GM19351 (cell line): ENCODE results near the gene SLC26A11.

Experiments
- ATAC-seq: cut with Tn5 transposase; IDR thresholded peaks from one replicate; pipeline ENCODE4 v1.9.1; 2021; ENCODE audit warnings: mild to moderate bottlenecking, moderate library complexity; ENCODE audit not compliant: unreplicated experiment

Gene SLC26A11

DNA sequence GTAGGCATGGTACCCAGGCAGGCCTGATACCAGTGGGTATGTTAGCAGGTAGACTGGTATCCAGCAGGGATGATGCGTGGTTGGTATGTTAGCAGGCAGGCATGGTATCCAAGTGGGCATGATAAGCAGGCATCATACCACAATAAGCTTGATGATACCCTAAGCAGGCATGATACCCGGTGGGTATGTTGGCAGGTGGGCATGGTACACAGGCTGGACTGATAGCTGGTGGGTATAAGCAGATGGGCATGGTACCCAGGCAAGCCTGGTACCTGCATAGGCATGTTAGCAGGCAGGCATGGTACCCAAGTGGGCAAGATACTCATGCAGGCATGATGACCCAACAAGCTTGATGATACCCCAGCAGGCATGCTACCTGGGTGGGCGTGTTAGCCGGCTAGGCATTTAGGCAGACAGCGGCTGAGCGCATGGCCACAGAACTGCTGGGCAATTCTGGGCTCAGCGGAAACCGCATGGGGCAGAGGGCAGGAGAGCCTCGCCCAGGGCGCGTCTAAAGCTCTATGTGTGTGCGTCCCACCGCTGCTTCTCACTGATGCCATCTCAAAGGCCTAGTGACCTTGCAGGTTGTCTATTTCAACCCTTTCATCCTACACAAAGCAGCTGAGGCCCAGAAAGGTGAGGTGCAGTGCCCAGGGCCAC is 2.4 kb upstream of the SLC26A11 start:
- ATAC-seq: no peak

DNA sequence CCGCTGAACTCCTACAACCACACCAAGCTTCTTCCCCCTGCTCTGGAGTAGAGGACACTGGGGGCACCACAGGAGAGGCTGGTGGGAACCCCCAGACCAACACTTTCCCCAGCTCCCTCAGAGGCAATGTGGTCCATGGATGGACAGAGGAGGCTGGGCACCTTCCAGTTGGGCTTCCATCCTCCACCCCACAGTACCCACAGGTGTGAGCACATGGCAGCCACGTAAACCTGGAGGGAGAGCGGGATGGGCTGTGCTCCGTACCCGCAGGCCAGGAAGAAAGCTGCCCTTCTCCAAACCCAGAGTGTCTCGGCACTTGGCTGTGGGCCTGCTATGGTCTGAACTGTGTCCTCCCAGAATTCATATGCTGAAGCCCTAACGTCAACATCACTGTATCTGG is 1.8 kb upstream of the SLC26A11 start:
- ATAC-seq: no peak

DNA sequence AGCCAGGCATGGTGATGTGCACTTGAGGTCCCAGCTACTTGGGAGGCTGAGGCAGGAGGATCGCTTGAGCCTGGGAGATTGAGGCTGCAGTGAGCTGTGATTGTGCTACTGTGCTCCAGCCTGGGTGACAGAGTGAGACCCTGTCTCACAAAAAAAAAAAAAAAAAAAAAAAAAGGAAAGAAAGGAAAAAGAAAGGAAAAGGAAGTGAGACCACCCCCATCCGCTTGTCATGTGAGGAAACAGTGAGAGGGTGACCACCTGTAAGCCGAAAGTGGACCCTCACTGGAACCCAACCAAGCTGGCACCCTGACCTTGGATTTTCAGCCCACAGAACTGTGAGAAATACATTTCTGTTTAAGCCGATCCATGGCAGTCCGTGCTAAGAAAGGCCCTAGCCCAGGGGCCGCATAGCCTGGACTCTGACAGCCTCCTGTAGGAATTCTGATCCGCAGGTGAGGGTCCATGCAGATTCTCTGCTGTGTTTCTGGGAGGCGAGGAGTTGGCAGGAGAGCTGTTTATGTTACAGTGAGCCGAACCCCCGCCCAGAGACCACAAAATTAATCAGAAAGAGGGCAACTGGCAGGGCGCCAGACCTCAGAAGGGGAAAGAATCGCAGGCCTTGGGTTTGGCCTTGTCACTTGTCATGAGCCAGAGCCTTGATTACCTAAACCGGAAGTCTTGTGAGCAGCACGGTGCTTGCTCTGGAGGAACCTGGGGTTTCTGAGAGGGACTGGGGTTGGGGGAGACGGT is 1.0 kb upstream of the SLC26A11 start:
- peak; percentile 76 for ATAC-seq

DNA sequence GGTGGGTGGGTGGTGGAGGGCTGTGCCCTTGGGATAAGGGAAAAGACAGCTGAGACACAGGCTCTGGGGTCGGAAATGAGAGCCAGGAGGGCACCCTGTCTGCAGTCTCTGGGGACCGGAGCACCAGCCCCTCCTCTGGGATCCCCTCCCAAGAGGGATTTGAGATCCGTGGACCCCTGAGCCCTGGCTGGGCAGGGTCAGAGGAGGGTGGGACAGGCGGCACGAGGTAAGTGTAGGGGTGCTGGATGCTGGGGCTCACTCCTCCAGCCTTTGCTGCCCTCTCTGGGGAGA is 519 bp upstream of the SLC26A11 start:
- peak; percentile 7 for ATAC-seq

DNA sequence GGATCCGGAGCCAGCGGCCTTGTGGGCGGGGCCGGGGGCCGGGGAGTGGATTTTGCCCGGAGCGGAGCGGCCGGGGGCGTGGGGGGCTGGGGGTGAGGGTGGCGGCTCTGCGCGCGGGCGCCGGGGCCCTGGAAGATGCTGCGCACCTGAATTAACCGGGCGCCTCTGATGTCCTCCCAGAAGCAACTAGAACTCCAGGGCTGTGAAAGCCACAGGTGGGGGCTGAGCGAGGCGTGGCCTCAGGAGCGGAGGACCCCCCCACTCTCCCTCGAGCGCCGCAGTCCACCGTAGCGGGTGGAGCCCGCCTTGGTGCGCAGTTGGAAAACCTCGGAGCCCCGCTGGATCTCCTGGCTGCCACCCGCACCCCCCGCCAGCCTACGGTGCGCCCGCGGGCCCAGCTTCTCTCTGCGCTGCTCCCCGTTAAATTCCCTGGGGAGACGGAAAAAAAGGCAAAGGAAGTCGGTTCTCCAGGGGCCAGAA is 549 bp downstream of the SLC26A11 start:
- no peak for ATAC-seq

DNA sequence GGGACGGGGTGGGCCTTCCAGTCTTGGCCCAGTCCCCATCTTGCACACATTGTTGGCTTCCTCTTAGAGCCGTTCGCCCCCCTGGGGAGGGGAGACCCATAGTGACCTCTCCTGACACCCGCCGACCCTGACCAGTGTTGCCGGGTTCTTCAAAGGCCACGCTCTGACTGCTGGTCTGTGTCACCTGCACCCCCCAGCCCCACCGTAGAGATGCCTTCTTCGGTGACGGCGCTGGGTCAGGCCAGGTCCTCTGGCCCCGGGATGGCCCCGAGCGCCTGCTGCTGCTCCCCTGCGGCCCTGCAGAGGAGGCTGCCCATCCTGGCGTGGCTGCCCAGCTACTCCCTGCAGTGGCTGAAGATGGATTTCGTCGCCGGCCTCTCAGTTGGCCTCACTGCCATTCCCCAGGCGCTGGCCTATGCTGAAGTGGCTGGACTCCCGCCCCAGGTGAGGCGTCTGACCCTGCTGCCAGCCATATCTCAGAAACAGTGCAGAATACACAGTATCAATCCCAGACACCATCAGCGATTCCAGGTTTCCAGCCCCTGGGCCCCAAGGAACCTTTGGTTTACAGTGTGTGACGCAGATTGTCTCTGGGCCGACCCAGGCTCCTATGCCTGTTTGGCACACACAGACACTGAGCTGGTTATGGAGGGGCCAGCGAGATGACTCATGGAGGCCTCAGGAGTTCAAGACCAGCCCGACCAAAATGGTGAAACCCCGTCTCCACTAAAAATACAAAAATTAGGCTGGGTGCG is 1.3 kb downstream of the SLC26A11 start:
- ATAC-seq: no peak

DNA sequence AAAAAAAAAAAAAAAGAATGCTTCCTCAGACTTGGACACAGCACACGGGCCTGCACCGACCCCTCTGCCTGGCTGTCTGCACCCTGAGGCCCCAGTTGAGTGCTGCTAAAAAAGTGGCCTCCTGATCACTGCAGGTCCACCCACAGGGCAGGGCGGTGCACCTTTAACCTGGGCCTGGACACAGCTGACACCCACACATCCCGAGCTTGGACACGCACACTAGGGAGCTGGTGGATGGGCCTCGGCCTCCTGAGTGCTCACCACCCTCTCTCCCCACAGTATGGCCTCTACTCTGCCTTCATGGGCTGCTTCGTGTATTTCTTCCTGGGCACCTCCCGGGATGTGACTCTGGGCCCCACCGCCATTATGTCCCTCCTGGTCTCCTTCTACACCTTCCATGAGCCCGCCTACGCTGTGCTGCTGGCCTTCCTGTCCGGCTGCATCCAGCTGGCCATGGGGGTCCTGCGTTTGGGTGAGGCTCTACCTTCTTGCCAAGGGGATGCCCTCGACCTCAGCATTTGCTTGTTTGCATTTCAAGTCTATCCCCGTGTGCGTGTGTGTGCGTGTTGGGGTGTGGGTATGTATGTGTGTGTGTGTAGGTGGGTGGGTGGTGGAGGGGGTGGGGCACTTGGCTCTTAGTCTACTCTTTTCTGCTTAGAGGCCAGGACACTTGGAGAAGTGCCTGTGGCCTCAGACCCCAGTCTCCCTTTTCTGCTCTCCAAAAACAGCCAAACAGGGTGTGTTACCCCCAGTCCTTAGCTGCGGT is 2.3 kb downstream of the SLC26A11 start:
- no peak for ATAC-seq

DNA sequence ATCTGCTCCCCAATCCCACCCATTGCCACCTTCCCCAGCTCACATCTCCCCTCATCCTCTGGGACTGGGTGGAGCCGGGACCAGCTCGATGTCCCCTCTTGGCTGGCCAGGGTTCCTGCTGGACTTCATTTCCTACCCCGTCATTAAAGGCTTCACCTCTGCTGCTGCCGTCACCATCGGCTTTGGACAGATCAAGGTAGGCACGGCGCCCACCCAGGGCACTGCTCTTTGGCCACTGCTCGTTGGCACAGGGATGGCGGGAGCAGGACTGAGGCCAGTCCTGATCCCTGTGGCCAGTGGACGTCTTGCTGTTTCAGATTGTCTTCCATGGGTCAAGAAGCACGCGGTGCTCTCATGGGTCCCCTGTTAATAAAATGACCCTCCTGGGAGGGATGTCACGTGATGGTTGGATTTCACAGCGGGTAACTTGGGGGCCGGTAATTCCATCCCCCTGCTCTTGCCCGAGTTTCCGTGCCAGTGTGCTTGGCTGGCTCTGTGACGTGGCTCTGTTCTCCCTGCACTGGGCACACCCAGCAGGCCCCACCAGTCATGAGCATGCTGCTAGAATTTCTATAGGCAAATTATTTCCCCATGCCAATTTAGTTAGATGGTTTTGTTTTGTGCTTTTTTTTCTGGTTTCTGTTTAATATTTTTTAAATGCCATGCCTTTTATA is 3.1 kb downstream of the SLC26A11 start:
- ATAC-seq: no peak

DNA sequence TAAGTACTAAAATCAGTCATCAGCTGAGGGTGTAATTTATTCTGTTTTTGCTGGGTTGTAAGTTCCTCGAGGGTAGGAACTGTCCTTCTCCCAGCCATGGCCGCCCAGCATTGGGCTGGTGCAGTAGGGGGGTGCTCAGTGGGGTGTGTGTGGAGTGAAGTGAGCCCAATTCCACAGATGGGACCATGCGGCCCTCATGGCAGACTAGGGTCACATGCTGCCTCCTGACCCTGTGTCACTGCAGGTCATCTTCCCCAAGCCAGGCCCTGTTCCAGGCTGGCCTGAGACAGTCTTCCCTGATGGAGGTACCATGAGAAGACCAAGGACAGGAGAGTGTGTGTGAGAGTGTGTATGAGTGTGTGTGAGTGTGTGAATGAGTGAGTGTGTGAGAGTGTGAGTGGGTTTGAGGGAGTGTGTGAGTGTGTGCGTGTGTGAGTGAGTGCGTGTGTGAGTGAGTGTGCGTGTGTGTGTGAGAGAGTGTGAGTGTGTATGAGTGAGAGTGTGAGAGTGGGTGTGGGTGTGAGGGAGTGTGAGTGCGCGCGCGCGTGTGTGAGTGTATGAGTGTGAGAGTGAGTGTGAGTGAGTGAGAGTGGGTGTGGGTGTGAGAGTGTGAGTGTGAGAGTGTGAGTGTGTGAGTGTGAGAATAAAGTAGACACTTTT is 3.7 kb downstream of the SLC26A11 start:
- ATAC-seq: no peak

DNA sequence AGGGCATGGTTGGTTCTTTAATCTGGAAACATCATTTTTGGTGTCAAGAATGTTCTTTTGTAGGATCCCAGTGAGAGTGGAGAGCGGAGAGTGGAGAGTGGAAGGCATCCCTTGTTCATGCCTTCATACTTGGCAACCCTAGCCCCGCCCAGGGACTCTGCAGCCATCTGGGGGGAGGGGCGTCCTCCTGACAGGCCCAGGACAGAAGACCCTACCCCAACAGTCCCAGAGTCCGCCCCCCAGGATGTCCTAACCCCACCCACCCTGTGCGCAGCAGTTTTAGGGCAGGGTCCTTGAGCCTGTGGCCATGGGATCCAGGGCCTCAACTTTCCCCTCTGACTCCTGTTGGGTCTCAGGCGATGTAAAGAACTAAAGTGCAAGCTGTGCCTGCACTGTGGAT is 4.5 kb downstream of the SLC26A11 start:
- no peak for ATAC-seq

DNA sequence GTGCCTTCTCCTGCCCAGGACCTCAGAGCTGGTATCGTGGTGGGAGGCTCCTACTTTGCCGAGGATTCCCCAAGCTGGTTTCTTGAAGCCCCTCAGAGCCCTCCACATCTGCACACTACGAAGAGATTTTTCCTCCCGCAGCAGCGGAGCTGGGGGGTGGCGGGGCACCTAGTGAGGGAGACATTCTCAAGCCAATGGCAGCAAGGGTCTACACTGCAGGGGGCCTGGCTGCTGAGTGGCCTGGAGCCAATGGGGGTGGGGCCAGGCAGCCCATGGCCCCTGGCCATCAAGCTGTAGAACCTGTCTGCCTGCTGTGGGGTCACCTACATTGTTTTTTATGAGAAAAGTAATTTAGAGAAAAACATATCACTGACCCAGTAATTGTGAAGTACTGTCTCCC is 5.0 kb downstream of the SLC26A11 start:
- ATAC-seq: no peak

DNA sequence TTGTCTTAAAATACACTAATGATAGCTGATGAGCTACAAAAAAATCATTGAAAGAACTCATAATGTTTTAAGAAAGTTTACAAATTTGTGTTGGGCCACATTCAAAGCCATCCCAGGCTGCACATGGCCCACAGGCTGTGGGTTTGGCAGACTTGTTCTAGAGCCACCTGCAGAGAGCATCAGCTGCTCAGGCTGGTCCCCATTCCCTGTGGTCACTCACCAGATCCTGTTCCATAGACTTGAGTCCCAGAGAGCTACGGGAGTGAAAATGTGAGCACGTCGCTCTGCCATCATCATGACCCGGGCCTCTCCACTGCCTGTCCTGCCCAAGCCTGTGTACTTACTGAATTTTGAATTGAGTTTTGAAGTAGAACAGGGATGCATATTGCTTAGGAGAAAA is 6.9 kb downstream of the SLC26A11 start:
- ATAC-seq: no peak

DNA sequence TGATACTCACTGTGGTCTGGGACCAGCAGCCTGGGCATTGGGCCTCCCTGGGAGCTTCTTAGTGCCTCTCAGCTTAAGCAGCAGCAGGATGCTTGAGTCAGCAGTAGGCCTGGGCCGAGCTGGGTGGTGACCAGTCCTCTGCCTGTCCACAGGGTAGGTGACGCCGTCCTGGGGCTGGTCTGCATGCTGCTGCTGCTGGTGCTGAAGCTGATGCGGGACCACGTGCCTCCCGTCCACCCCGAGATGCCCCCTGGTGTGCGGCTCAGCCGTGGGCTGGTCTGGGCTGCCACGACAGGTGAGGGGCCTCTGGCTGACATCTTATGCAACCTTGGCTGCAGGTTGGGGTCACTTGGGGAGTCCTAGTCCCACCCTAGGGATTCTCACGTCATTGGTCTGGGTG is 7.4 kb downstream of the SLC26A11 start:
- ATAC-seq: no peak

DNA sequence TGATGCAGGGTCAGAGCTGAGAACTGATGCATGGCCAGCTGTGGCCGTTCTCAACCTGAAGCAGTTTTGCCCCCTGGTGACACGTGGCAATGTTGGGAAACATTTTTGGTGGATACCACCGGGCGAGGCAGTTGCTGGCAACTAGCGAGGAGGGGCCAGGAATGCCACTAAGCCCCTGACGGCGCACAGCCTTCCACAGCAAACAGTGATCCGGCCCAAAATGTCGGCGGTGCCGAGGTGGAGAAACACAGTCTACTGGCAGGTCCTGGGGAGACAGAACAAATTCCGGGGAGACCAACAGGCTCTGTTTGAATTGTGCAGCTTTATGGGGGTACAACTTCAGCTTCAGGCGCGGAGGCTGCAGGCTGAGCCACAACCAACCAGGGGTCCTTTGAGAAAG is 8.2 kb downstream of the SLC26A11 start:
- ATAC-seq: no peak

DNA sequence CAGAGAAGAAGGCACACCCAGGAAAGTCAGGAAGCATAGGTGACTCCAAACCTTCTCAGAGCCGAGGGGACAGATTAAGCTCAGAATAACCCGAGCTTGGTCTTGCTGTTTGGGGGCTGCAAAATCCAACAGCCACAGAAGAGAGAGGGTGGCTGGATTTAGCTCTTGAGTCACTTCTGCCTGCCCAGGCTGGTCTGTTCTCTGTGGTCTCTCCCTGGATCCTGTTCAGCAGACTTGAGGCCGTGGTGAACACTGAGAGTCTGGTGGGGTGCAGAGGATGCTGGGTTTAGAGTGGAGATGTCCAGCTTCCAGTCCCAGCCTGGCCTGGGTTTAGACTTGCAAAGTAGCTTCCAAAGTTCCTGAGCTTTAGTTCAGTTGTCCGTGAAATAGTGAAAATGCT is 8.8 kb downstream of the SLC26A11 start:
- no peak for ATAC-seq

DNA sequence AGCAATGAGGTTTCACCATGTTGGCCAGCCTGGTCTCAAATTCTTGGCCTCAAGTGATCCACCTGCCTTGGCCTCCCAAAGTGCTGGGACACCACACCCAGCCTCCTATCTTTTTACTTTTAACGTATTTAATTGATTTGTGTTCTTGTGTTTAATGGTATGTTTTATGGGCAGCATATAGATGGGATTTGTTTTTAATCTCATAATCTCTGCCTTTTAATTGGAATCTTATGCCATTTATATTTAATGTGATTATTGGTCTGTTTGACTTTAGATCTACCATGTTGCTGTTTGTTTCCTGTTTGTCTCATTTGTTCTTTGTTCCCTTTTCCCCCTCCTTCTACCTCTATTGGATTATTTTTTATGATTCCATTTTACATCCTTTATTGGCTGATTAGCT is 12.2 kb downstream of the SLC26A11 start:
- ATAC-seq: no peak

DNA sequence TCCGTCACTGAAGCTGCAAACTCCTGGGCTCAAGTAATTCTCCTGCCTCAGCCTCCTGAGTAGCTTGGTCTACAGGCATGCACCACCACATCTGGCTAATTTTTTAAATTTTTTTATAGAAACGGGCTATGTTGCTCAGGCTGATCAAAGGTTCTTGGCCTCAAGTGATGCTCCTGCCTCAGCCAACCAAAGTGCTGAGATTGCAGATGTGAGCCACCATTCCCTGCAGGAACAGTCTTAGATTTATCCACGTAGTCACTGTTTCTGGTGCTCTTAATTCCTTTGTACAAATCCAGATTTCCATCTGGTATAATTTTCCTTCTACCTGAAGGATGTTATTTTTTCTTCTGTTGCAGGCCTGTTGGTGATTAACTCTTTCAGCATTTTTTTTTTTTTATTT is 13.0 kb downstream of the SLC26A11 start:
- no peak for ATAC-seq

DNA sequence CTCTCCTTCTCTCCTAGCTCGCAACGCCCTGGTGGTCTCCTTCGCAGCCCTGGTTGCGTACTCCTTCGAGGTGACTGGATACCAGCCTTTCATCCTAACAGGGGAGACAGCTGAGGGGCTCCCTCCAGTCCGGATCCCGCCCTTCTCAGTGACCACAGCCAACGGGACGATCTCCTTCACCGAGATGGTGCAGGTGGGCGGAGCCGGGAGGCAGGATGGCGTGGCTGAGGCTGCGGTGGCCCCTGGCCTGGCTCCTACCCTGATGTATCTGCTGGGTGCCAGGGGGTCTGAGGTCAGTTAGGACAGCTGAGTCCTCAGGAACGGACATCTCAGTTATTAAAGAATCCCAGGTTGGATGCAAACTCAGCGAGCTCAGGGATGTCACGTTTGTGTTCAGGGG is 16.7 kb downstream of the SLC26A11 start:
- no peak for ATAC-seq

DNA sequence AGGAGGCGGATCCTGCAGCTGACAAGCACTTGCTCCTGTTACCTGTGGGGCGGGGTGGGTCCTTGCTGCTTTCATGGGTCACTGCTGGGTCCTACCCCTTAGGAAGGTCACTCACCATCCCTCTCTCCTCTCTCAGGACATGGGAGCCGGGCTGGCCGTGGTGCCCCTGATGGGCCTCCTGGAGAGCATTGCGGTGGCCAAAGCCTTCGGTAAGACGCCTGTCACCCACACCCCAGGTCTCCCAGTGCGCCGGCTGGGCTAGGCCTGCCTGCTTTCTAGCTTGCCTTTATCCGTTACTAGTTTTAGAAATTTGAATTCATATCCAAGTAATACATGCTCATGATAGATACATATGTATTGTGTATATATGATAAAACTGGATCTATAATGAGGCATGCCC is 17.2 kb downstream of the SLC26A11 start:
- ATAC-seq: no peak

DNA sequence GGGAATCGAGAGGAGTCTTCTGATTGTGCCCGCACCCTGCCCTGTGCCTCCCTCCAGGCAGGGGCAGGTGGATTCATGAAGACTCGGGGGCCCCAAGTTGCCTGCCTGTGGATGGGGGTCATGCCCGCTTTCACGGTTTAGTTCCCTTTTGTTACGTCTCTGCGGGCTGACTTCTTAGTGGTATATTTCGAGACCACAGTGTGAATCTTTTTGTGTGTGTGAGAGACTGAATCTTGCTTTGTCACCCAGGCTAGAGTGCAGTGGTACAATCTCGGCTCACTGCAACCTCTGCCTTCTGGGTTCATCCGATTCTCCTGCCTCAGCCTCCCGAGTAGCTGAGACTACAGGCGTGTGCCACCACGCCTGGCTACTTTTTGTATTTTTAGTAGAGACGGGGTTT is 22.3 kb downstream of the SLC26A11 start:
- no peak for ATAC-seq
